ENCODE data around the gene RAD17.
"Not testable (repeated sequence)": the region's sequence is repeated elsewhere in the genome, so short reads cannot be mapped to it uniquely, and the experiment has no call there.

Gene RAD17

GRCh38 chr5:69404659-69405330, 35.2 kb downstream of the RAD17 start:
- no peaks in the 10 kb centered on the region for H3K9me3 ChIP-seq (ENCODE audit: control insufficient read depth, insufficient read depth, low read length)
- H3K4me3 ChIP-seq (ENCODE audit: low read depth, low read length): no peak overlapping the region
- H3K27ac ChIP-seq (ENCODE audit: low read depth, low read length): no peak overlapping the region
- H3K36me3 ChIP-seq (ENCODE audit: control insufficient read depth, insufficient read depth, low read length): peaks cover 50% of the 10 kb centered on the region
- H3K27me3 ChIP-seq (ENCODE audit: control insufficient read depth, insufficient read depth, low read length): no peaks in the 10 kb centered on the region
- H3K9ac ChIP-seq (ENCODE audit: low read depth, low read length): no peak overlapping the region
- no peaks in the 10 kb centered on the region for H3K4me1 ChIP-seq (ENCODE audit: control insufficient read depth, insufficient read depth, low read length)

GRCh38 chr5:69414885-69415583, 45.4 kb downstream of the RAD17 start, which contains the start of gene MARVELD2:
Gene MARVELD2 (plus strand): TSS chr5:69415116. CDS start chr5:69419386, 4,270 bp downstream.
- H3K36me3 ChIP-seq (ENCODE audit: control insufficient read depth, insufficient read depth, low read length): peaks cover 33% of the 10 kb centered on the region
- H3K27me3 ChIP-seq (ENCODE audit: control insufficient read depth, insufficient read depth, low read length): no peaks in the 10 kb centered on the region
- H3K27ac ChIP-seq (ENCODE audit: low read depth, low read length): peak within 1 kb of the TSS; percentile 88
- peak within 1 kb of the TSS; percentile 97 for H3K9ac ChIP-seq (ENCODE audit: low read depth, low read length)
- no peaks in the 10 kb centered on the region for H3K9me3 ChIP-seq (ENCODE audit: control insufficient read depth, insufficient read depth, low read length)
- H3K4me1 ChIP-seq (ENCODE audit: control insufficient read depth, insufficient read depth, low read length): peaks cover 11% of the 10 kb centered on the region
- H3K4me3 ChIP-seq (ENCODE audit: low read depth, low read length): peak within 1 kb of the TSS; percentile 99

GRCh38 chr5:69415584-69415958, 46.0 kb downstream of the RAD17 start:
- Histone ChIP-seq H3K9ac (ENCODE audit: low read depth, low read length) (peak overlapping the region; percentile 97), H3K27ac (ENCODE audit: low read depth, low read length) (peak overlapping the region; percentile 88), H3K36me3 (ENCODE audit: control insufficient read depth, insufficient read depth, low read length) (peaks cover 33% of the 10 kb centered on the region), H3K4me3 (ENCODE audit: low read depth, low read length) (peak overlapping the region; percentile 99), H3K27me3 (ENCODE audit: control insufficient read depth, insufficient read depth, low read length) (no peaks in the 10 kb centered on the region), H3K4me1 (ENCODE audit: control insufficient read depth, insufficient read depth, low read length) (peaks cover 11% of the 10 kb centered on the region), H3K9me3 (ENCODE audit: control insufficient read depth, insufficient read depth, low read length) (no peaks in the 10 kb centered on the region)

- no peaks in the 10 kb centered on the region for H3K27me3 ChIP-seq (ENCODE audit: control insufficient read depth, insufficient read depth, low read length)
- H3K9me3 ChIP-seq (ENCODE audit: control insufficient read depth, insufficient read depth, low read length): no peaks in the 10 kb centered on the region
- peak overlapping the region; percentile 99 for H3K4me3 ChIP-seq (ENCODE audit: low read depth, low read length)
- H3K27ac ChIP-seq (ENCODE audit: low read depth, low read length): peak overlapping the region; percentile 88
- H3K4me1 ChIP-seq (ENCODE audit: control insufficient read depth, insufficient read depth, low read length): peaks cover 11% of the 10 kb centered on the region
- peaks cover 37% of the 10 kb centered on the region for H3K36me3 ChIP-seq (ENCODE audit: control insufficient read depth, insufficient read depth, low read length)
- H3K9ac ChIP-seq (ENCODE audit: low read depth, low read length): peak overlapping the region; percentile 97
Observed at GRCh38 chr5:69416180-69416579, 46.6 kb downstream of the RAD17 start.

GRCh38 chr5:69416699-69417098, 47.1 kb downstream of the RAD17 start:
- Histone ChIP-seq H3K9me3 (ENCODE audit: control insufficient read depth, insufficient read depth, low read length) (no peaks in the 10 kb centered on the region), H3K27me3 (ENCODE audit: control insufficient read depth, insufficient read depth, low read length) (no peaks in the 10 kb centered on the region), H3K36me3 (ENCODE audit: control insufficient read depth, insufficient read depth, low read length) (peaks cover 32% of the 10 kb centered on the region), H3K9ac (ENCODE audit: low read depth, low read length) (no peak overlapping the region), H3K4me3 (ENCODE audit: low read depth, low read length) (peak overlapping the region; percentile 99; the same call in 1 of the 2 replicates), H3K4me1 (ENCODE audit: control insufficient read depth, insufficient read depth, low read length) (peaks cover 11% of the 10 kb centered on the region), H3K27ac (ENCODE audit: low read depth, low read length) (no peak overlapping the region)

- H3K36me3 ChIP-seq (ENCODE audit: control insufficient read depth, insufficient read depth, low read length): peaks cover 28% of the 10 kb centered on the region
- H3K9ac ChIP-seq (ENCODE audit: low read depth, low read length): no peak overlapping the region
- no peak overlapping the region for H3K4me3 ChIP-seq (ENCODE audit: low read depth, low read length)
- H3K4me1 ChIP-seq (ENCODE audit: control insufficient read depth, insufficient read depth, low read length): peaks cover 11% of the 10 kb centered on the region
- no peaks in the 10 kb centered on the region for H3K9me3 ChIP-seq (ENCODE audit: control insufficient read depth, insufficient read depth, low read length)
- H3K27ac ChIP-seq (ENCODE audit: low read depth, low read length): no peak overlapping the region
- H3K27me3 ChIP-seq (ENCODE audit: control insufficient read depth, insufficient read depth, low read length): no peaks in the 10 kb centered on the region
Observed at GRCh38 chr5:69418554-69418953, 48.9 kb downstream of the RAD17 start.

- Histone ChIP-seq H3K27ac (ENCODE audit: low read depth, low read length) (no peak overlapping the region), H3K9me3 (ENCODE audit: control insufficient read depth, insufficient read depth, low read length) (no peaks in the 10 kb centered on the region), H3K4me3 (ENCODE audit: low read depth, low read length) (no peak overlapping the region), H3K36me3 (ENCODE audit: control insufficient read depth, insufficient read depth, low read length) (peaks cover 30% of the 10 kb centered on the region), H3K4me1 (ENCODE audit: control insufficient read depth, insufficient read depth, low read length) (no peaks in the 10 kb centered on the region), H3K9ac (ENCODE audit: low read depth, low read length) (no peak overlapping the region), H3K27me3 (ENCODE audit: control insufficient read depth, insufficient read depth, low read length) (no peaks in the 10 kb centered on the region)
Observed at GRCh38 chr5:69431424-69432303, 62.0 kb downstream of the RAD17 start.

- Histone ChIP-seq H3K9ac (ENCODE audit: low read depth, low read length) (no peak overlapping the region), H3K4me3 (ENCODE audit: low read depth, low read length) (no peak overlapping the region), H3K27me3 (ENCODE audit: control insufficient read depth, insufficient read depth, low read length) (no peaks in the 10 kb centered on the region), H3K9me3 (ENCODE audit: control insufficient read depth, insufficient read depth, low read length) (no peaks in the 10 kb centered on the region), H3K4me1 (ENCODE audit: control insufficient read depth, insufficient read depth, low read length) (no peaks in the 10 kb centered on the region), H3K27ac (ENCODE audit: low read depth, low read length) (no peak overlapping the region), H3K36me3 (ENCODE audit: control insufficient read depth, insufficient read depth, low read length) (peaks cover 30% of the 10 kb centered on the region)
Observed at GRCh38 chr5:69432412-69433206, 63.0 kb downstream of the RAD17 start.

- H3K36me3 ChIP-seq (ENCODE audit: control insufficient read depth, insufficient read depth, low read length): peaks cover 30% of the 10 kb centered on the region
- H3K27me3 ChIP-seq (ENCODE audit: control insufficient read depth, insufficient read depth, low read length); H3K4me3 ChIP-seq (ENCODE audit: low read depth, low read length); H3K9me3 ChIP-seq (ENCODE audit: control insufficient read depth, insufficient read depth, low read length); H3K27ac ChIP-seq (ENCODE audit: low read depth, low read length); H3K4me1 ChIP-seq (ENCODE audit: control insufficient read depth, insufficient read depth, low read length); H3K9ac ChIP-seq (ENCODE audit: low read depth, low read length): not testable (repeated sequence)
Observed at GRCh38 chr5:69435276-69435884, 65.8 kb downstream of the RAD17 start.

GRCh38 chr5:69444127-69444754, 74.6 kb downstream of the RAD17 start:
- Histone ChIP-seq H3K9me3 (ENCODE audit: control insufficient read depth, insufficient read depth, low read length) (no peaks in the 10 kb centered on the region), H3K27me3 (ENCODE audit: control insufficient read depth, insufficient read depth, low read length) (no peaks in the 10 kb centered on the region), H3K27ac (ENCODE audit: low read depth, low read length) (no peak overlapping the region)

More at GRCh38 chr5:69444127-69444754, 74.6 kb downstream of the RAD17 start:
- H3K4me1 ChIP-seq (ENCODE audit: control insufficient read depth, insufficient read depth, low read length): no peaks in the 10 kb centered on the region
- no peak overlapping the region for H3K9ac ChIP-seq (ENCODE audit: low read depth, low read length)
- H3K36me3 ChIP-seq (ENCODE audit: control insufficient read depth, insufficient read depth, low read length): 0 out of 2 replicates have a peak, but pooled peaks cover 5% of the 10 kb centered on the region
- no peak overlapping the region for H3K4me3 ChIP-seq (ENCODE audit: low read depth, low read length)
